GM18526 (cell line): ENCODE results near the gene ZBTB16.

Experiments used
- POLR2A ChIP-seq: IDR thresholded peaks from 3 replicates; pipeline ENCODE4 v1.6.1; 2011; ENCODE audit not compliant: insufficient read length; ENCODE audit errors: extremely low read depth

ZBTB16 gene

DNA sequence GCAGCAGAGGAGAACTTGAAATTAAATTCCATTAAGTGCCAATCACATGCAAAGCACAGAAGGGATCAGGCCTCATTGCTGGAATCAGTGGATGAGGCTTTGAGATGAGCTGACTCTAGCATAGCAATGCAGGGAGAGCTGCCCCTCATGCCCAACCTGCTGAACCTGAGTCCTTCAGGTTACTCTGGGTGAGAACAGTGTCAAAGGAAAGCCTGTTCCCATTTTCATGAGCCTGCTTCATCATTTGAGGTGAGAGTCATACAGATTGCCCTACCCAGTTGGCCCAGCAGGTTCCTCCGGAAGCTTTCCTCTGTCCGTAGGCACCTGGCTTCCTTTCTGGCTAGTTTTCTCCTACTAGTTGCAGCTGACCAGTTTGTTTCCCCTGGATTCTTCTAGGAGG lies 25.9 kb upstream of the ZBTB16 start:
- TF ChIP-seq POLR2A = no peak

DNA sequence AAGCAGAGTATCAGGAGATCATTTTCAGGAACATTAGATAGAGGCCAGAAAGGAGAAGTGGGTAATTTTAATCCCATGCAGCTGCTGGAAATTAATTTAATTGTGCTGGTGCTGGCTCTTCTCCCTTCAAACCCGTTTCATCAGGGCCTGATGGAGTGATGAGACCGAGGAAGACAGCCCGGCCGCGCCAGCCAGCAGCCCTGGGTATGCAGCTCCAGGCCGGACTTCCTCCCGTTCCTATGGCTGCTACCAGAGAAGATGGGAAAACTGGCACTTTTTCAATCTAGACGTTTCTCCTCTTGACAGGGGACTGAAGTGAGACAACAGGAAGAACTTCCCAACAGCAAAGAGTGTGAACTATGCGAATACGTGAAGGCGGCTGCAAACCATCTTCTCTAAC lies 24.6 kb upstream of the ZBTB16 start:
- no peak for TF ChIP-seq POLR2A

DNA sequence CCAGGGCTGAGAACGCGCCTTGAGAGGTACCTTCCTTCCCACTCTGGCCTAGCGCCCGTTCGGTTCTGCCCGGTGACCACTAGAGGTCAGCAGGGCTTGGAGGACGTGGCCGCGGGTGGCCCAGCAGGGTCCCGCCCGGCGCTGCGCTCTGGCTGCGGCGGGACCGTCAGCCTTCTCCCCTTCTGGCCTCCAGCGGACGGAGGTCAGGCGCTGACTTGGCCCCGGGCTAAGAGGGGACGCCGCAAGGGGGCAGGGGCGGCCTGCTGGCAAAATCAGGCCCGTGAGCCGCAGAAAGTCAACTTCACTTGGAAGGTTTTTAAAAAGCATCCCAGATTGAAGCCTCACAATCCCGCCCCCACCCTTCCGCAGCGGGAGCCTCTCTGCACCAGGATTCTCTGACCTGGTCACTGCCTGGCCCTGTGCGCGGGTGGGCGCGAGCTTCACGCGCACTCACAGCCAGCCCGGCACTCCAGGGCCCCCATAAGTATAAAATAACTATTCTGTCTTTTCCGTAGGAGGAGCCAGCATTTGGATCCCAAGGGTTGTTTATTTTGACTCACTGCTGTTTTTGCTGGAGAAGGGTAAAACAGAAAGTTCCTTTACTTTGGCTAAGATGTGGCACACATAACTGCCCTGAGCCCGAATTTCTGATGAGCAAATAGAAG lies 23.2 kb upstream of the ZBTB16 start:
- no peak for TF ChIP-seq POLR2A

DNA sequence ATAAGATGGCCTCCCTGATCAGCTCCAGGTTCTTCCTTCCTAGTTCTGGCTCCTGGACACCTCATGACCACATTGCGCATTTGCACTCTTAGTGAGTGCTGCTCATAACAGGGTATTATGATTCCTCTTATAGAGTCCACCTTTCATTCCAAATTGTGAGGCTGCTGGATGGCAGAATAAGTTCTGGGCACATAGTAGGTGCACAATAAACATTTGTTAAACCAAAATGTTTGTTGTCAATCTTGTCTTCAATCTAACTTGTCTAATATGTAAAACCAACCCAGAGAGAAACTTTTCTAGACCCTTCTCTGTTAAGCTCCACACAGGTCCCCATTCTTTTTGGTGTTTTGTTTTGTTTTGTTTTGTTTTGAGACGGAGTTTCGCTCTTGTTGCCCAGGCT lies 22.6 kb upstream of the ZBTB16 start:
- TF ChIP-seq POLR2A = no peak

DNA sequence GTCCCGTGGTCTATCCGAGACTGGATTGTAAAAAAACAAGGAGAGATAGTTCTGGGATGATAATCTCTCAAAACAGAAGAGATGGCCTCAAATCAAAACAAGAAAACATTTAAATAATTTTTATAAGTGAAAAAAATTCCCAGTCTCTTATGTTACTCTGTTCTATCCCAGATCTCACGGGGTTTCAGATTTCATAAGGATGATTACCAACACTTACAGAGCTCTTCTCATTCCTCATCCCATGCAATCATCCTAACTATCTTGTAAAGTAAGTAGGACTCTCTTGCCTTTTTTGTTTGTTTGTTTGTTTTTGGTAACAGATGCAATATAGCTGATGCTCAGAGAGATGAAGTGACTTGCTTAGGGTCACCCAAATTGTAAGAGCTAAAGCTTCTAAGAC lies 20.0 kb upstream of the ZBTB16 start:
- TF ChIP-seq POLR2A = no peak

DNA sequence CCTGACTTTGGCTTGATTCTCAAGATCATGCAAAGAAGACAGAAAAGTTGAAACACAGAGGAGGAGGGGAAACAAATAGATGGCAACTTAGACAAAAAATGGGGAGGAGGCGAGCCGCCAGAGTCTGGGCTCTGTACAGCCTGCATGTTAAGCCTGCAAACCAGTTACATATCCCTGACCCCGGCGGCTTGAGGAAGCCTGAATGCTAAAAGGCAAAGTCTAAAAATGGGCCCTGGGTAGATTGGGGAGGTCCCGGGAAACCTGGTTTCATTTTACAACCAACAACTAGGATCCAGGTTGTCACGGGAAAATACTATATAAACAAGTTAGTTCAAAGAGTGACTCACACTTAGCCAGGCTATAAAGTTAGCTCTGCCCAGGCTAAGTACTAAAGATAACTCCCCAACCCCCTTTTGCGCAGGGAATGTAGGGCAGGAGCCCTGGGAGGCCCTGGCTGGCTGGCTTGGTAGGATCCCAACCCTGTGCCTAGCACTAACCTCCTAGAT lies 18.8 kb upstream of the ZBTB16 start:
- no peak for TF ChIP-seq POLR2A

DNA sequence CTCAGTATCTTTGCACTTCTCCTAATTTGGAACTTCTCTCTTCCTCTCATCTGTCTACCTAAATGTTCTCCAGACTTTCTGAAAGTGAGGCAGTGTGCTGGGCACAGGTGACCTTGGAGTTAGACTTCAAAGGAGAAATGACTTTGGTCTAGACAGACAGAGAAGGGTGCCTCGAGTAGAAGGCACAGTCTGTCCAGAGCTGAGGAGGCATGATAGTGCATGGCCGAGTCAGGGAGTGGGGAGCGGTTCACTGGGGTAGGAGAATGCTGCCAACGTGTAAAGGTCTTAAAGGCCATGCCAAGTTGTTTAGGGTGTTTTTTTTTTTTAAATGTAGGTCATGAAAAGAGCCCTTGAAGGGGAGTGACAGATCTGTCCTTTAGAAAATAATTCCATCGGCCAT lies 17.3 kb upstream of the ZBTB16 start:
- TF ChIP-seq POLR2A = no peak

DNA sequence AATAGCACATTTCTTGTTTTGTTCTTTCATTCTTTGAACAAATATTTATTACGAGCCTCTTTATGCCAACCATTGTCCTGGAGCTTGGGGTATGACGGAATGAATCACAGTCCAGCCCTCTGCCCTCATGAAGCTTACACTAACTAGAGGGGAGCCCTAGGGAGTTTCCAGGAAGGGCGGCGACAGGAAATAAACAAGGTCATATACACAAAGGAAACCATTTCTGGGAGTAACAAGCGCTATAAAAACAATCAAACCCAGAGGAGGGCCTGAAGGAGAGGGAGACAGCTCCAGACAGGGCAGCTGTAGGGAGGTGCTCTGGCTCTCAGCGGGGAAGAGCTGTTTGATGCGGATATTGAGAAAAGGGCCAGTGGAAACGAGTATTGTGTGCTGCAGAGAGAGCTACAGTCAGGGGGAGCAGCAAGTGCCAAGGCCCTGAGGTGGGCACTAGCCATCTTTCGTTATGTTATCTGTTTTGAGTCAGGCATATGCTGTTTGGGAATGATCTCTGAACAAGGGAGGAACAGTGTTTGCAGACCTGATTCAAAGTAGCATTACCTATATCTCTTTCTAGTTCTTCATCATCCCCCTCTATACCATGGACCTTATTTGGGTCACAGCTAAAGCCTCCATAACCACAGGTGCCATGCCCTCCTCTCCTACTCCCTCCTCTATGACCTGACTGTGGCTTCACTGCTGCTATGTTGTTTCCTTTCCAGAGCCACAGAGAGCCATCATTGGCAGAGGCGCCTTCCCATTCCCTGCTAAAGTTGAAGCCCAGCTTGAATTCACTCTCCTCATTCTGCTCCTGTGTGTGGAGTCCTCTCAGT lies 15.3 kb upstream of the ZBTB16 start:
- no peak for TF ChIP-seq POLR2A

DNA sequence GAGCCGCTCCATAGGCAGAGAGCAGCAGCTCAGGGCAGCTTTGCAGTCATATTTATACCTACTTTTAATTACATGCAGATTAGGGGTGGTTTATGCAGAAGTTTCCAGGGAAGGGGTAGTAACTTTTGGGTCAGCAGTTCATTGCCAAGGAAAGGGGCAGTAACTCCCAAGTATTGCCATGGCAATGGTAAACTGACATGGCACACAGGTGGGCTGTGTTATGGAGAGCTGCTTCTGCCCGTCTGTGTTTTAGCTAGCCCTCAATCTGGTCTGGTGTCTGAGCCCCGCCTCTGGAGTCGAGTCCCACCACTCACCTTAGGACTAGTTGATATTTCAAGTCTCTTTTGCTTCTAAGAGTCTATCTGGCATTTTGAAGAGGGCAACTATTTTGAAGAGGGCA lies 12.2 kb upstream of the ZBTB16 start:
- no peak for TF ChIP-seq POLR2A

DNA sequence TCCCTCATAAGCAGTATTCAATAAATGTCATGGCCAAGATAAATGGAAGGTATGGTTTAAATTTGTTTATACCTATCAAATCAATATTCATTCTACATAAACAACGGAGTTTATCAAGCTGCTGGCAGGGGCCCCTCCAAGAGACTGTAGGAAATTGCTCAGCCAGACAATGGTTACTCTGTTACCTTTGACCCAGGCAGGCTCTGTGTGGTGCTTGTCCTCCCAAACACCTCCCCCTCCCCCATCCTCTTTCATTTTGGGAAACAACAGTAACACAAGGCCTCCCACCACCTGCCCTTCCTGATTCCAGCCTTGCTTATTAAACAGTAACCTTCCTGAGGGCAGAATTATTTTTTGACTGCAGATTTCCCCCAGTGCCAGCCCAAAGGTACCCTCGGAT lies 10.5 kb upstream of the ZBTB16 start:
- no peak for TF ChIP-seq POLR2A

DNA sequence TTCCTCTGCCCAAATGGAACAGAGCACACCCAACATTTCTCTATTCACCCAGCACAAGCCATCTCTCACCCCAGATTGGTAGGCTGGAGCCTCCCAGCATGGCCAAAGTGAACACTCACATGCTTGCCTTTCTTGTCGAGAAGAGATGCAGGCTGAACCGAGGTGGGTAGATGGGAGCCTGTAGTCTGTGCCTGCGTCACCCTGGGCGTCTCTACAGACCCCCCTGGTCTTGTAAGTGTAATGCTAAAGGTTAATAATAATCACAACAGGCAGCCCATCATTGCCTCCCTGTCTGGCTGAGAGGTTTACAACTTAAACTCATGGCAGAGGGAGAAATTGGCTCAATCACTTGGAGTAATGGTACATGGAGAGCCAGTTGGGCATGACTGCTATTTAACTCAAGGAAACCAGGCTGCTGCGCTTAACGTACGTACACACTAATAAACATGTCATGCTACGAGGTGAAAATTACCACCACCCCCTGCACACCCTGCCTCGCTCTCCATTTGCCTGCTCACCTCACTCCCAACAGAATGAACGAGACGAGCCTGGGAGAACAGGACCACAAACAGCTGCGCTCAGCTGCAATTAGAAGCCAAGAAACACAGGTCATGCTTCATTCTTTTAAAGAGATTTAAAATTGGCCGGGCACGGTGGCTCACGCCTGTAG lies 9.1 kb upstream of the ZBTB16 start:
- no peak for TF ChIP-seq POLR2A

DNA sequence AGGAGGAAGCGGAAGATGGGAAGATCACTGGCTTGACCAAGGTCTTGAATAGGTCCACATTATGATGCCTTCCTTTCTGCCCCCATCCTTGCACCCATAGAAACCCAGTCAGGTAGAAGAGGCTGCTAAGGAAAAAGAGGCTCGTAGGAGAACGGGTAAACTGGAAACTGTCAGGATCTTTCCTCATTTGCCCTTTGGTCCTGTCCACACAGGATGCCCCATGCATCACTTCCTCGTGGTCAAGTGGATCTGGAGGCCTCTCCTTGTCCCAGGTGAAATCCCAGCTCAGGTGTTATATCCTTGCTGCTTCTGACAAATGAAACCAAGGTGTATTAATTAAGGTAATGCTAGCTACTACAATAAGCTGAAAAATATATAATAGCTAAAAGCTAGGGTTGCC lies 8.0 kb upstream of the ZBTB16 start:
- no peak for TF ChIP-seq POLR2A

DNA sequence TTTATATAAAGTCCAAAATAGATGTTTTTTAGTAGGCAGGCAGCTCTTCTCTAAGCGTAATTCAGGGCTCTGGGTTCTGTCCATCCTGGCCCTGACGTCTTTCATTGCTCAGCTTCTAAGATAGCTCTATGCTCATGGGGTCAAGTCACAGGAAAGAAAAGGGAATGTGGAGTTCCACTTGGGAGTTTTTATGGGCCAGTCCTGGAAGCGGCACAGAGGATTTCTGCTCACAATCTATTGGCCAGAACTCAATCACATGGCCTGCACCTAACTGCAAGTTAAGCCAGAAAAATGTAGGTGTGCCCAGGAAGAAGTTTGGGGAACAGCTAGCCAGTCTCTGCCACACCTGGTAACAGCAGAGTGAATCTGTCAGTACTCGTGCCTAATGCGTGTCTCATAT lies 7.4 kb upstream of the ZBTB16 start:
- TF ChIP-seq POLR2A = no peak

DNA sequence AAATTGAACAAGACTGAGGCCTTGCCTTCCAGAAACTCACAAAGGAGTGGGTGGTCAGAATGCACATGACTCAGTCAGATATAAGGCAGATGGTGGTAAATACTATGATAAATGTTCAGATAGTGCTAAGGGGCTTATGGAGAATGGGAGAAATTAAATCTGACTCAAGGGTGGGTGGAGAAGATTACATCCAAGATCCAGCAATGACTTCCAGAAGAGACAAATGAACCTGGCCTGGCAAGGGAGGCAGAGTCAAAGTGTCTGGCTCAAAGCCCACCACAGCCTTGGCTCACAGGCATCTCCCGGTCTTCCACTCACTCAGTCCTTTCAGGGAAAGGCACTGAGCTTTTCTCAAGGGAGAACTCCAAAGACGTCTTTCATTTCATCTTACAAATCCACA lies 6.1 kb upstream of the ZBTB16 start:
- no peak for TF ChIP-seq POLR2A

DNA sequence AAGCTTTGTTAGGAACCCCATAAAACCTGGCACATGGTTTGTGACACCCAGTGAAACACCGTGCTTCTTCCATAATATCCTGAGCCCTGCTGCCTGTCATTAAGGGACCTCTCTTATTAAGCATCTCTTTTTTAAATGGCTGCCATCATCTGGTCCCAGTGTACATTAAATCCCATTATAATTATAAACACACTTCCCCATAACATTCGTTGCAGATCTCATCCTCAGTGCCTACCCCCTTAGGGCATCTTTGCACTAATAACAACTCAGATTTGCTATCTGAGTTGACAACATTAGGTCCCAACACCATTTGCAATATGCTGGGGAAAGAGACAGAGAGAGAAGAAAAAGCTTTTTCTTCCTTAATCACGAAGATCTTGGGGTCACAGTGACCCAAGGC lies 4.7 kb upstream of the ZBTB16 start:
- no peak for TF ChIP-seq POLR2A

DNA sequence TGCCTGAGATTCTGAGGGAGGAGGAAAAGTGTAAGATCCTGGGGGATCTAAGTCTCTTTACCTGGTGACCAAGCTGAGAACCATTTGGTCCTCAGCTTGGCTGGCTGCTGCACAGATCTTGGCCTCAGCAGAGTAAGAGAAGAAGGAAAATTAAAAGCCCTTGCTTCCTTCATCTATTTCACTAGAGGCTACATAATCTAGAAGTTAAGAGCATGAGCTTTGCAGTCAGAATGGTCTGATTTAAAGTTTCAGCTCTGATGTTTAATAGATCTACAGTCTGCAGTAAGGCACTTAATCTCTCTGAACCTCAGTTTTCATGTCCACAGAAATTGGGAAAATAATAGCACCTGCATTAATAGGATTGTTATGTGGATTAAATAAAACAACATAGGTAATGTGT lies 3.1 kb upstream of the ZBTB16 start:
- no peak for TF ChIP-seq POLR2A

DNA sequence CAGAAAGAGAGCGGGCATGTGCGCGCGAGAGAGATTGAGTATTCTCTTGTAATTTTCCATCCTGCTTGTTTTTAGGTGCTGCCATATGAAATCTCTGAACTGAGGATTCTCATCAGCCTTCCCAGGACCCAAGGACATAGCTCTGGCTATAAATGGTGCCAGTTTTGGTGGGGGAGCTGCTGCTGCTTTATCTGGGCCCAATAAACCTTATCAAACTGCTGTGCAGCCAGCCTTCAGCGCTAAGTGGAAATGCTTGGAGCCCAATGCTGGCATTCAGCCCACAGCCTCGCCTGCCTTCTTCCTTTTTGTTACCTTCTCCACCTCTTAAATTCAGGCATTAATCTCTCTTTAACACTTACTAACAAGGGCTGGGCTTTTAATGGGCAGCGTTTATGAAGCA lies 2.4 kb upstream of the ZBTB16 start:
- TF ChIP-seq POLR2A = no peak

DNA sequence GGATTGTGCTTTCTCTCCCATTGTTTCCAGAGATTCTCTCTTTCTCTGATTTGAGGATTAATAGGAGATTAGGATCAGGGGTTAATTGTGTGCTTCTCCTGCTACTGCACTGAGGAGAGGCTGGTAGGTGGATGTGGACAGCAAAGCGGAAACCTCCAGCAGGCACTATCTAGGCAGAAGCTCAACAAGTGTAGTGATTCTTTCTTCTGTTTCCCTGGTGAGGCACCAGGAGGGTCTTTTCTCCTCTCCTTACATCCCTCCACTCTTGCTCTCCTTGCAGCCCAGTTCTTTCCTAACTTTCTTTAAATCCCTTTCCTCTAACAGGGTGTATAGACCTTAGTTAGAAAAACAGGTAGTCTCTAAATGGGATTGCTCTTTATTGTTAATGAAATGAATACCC lies 1.9 kb upstream of the ZBTB16 start:
- TF ChIP-seq POLR2A = no peak
